ENCODE data around the gene MAP4K3.

The MAP4K3 gene

GRCh38 chr2:39475006-39475405 is 37.9 kb upstream of the MAP4K3 start:
- H3K9me3 ChIP-seq (ENCODE audit: control insufficient read depth, low read length) = no peaks in the 10 kb centered on the region
- H3K36me3 ChIP-seq (ENCODE audit: control insufficient read depth, insufficient read depth, low read length) = no peaks in the 10 kb centered on the region
- no peak for DNase-seq

DNA sequence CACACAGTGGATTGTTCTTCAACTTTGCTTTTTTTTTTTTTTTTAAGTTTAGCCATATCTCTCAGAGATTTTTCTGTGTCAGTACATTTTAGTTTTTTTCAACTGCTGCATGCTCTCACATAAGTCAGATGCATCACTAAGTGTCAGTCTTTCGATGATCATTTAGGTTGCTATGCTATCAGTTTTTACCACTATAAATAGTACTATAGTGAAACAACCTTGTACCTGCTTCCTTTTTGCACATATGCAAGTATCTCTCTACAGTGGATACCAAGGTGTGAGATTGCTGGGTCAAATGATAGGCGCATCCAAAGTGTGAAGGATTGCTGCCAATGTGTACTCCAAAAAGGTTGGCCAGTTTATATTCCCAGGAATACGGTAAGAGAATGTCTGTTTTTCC is 33.5 kb upstream of the MAP4K3 start:
- Histone ChIP-seq H3K36me3 (ENCODE audit: control insufficient read depth, insufficient read depth, low read length) (no peaks in the 10 kb centered on the region), H3K4me1 (ENCODE audit: control insufficient read depth, insufficient read depth, low read length, poor library complexity, severe bottlenecking) (no peaks in the 10 kb centered on the region), H3K4me3 (ENCODE audit: insufficient read depth, low read depth, low read length, poor library complexity, severe bottlenecking) (no peak overlapping the region), H3K9me3 (ENCODE audit: control insufficient read depth, low read length) (no peaks in the 10 kb centered on the region), H3K27ac (ENCODE audit: insufficient read depth, low read length, poor library complexity, severe bottlenecking) (no peak overlapping the region), H3K27me3 (replicated peaks; ENCODE audit: control insufficient read depth, insufficient read depth, low read length, poor library complexity, severe bottlenecking) (no peaks in the 10 kb centered on the region)
- no peak for DNase-seq

More at GRCh38 chr2:39475006-39475405, 37.9 kb upstream of the MAP4K3 start:
- H3K27ac ChIP-seq (ENCODE audit: insufficient read depth, low read length, poor library complexity, severe bottlenecking) = no peak overlapping the region
- no peaks in the 10 kb centered on the region for H3K4me1 ChIP-seq (ENCODE audit: control insufficient read depth, insufficient read depth, low read length, poor library complexity, severe bottlenecking)
- H3K4me3 ChIP-seq (ENCODE audit: insufficient read depth, low read depth, low read length, poor library complexity, severe bottlenecking) = no peak overlapping the region
- no peaks in the 10 kb centered on the region for H3K27me3 ChIP-seq (replicated peaks; ENCODE audit: control insufficient read depth, insufficient read depth, low read length, poor library complexity, severe bottlenecking)

DNA sequence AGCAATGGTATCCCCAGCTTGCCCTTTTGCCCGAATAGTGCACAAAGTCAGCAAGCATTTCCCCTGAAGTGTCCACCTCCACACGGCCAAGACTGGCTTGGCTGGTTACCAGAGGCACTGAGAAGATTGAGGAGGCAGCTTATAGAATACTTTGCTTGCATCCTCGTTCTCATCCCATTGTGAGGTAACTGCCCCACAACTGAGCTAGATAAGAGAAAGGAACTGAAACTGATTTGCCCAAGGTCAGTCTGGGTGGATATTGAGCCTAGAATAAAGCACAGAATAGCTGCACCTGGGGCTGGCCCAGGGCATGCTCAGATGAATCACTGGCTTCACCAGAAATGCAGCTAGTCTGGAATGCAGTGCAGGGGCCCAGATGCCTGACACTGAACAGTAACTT is 32.7 kb upstream of the MAP4K3 start:
- Histone ChIP-seq H3K27ac (ENCODE audit: insufficient read depth, low read length, poor library complexity, severe bottlenecking) (no peak overlapping the region), H3K4me3 (ENCODE audit: insufficient read depth, low read depth, low read length, poor library complexity, severe bottlenecking) (no peak overlapping the region), H3K27me3 (replicated peaks; ENCODE audit: control insufficient read depth, insufficient read depth, low read length, poor library complexity, severe bottlenecking) (no peaks in the 10 kb centered on the region), H3K9me3 (ENCODE audit: control insufficient read depth, low read length) (no peaks in the 10 kb centered on the region), H3K36me3 (ENCODE audit: control insufficient read depth, insufficient read depth, low read length) (no peaks in the 10 kb centered on the region), H3K4me1 (ENCODE audit: control insufficient read depth, insufficient read depth, low read length, poor library complexity, severe bottlenecking) (no peaks in the 10 kb centered on the region)
- DNase-seq = no peak

DNA sequence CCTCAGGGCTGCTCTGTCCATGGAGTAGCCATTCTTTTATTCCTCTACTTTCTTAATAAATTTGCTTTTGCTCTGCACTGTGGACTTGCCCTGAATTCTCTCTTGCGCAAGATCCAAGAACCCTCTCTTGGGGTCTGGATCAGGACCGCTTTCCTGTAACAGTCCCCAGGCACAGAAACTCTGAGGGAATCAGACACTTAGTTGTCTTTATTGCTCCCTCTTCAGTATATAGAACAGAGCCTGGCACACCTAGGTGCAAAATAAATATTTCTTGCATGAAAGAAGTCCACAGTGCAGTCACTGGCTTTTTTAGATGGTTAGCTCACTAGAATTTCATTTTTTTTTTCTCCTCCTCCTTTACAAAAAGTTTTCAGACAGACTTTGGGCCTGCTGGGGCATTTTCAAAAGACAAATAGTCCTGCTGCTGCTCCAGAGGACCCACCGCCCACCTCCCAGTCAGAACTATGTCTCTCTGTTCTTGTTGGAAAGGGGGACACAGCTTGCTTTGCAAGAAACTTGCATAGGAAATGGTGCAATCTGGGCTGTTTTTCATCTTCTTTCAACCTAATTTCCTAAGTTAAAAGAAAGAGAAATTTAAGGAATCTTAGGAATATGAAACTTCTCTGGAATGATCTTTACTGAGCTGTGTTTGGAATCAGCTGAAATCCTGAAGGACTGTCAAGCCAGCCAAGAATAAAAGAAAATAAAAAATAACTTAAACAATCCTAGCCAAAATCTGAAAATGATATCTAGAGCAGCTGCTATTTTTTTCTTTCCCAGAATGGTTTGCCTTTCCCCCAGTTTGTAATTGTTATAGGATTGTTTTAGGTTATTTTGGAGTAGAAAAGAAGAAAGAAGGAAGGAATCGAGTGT is 31.7 kb upstream of the MAP4K3 start:
- Histone ChIP-seq H3K4me3 (ENCODE audit: insufficient read depth, low read depth, low read length, poor library complexity, severe bottlenecking) (no peak overlapping the region), H3K27ac (ENCODE audit: insufficient read depth, low read length, poor library complexity, severe bottlenecking) (no peak overlapping the region), H3K36me3 (ENCODE audit: control insufficient read depth, insufficient read depth, low read length) (no peaks in the 10 kb centered on the region), H3K9me3 (ENCODE audit: control insufficient read depth, low read length) (no peaks in the 10 kb centered on the region), H3K27me3 (replicated peaks; ENCODE audit: control insufficient read depth, insufficient read depth, low read length, poor library complexity, severe bottlenecking) (no peaks in the 10 kb centered on the region), H3K4me1 (ENCODE audit: control insufficient read depth, insufficient read depth, low read length, poor library complexity, severe bottlenecking) (no peaks in the 10 kb centered on the region)
- DNase-seq = no peak

DNA sequence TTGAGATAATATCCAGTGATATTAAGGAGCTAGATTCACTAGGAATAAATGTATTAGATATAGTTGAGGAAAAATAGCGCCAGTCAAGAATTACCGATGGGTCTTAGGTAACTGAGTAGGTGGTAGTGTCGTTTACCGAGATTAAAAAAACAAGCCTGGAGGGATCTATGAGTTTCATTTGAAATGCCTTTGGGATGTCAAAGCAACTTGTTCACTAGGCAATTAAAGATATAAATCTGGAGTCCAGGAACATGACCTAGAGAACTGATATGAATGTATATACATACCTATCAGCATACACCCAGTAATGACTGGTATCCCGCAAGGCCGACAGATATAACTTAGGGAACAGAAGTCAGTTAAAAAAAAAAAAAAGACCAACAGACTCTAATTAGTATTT is 29.2 kb upstream of the MAP4K3 start:
- DNase-seq = no peak
- H3K4me1 ChIP-seq (ENCODE audit: control insufficient read depth, insufficient read depth, low read length, poor library complexity, severe bottlenecking) = no peaks in the 10 kb centered on the region
- H3K36me3 ChIP-seq (ENCODE audit: control insufficient read depth, insufficient read depth, low read length) = no peaks in the 10 kb centered on the region
- no peak overlapping the region for H3K4me3 ChIP-seq (ENCODE audit: insufficient read depth, low read depth, low read length, poor library complexity, severe bottlenecking)
- no peaks in the 10 kb centered on the region for H3K9me3 ChIP-seq (ENCODE audit: control insufficient read depth, low read length)
- no peaks in the 10 kb centered on the region for H3K27me3 ChIP-seq (replicated peaks; ENCODE audit: control insufficient read depth, insufficient read depth, low read length, poor library complexity, severe bottlenecking)
- no peak overlapping the region for H3K27ac ChIP-seq (ENCODE audit: insufficient read depth, low read length, poor library complexity, severe bottlenecking)

- Histone ChIP-seq H3K9me3 (ENCODE audit: control insufficient read depth, low read length) (no peaks in the 10 kb centered on the region), H3K4me1 (ENCODE audit: control insufficient read depth, insufficient read depth, low read length, poor library complexity, severe bottlenecking) (no peaks in the 10 kb centered on the region)
These were observed 27.8 kb upstream of the MAP4K3 start for GRCh38 chr2:39464864-39465263.

GRCh38 chr2:39455826-39456225 is 18.7 kb upstream of the MAP4K3 start:
- Histone ChIP-seq H3K9me3 (ENCODE audit: control insufficient read depth, low read length) (no peaks in the 10 kb centered on the region), H3K36me3 (ENCODE audit: control insufficient read depth, insufficient read depth, low read length) (peaks cover 4% of the 10 kb centered on the region), H3K27me3 (replicated peaks; ENCODE audit: control insufficient read depth, insufficient read depth, low read length, poor library complexity, severe bottlenecking) (no peaks in the 10 kb centered on the region), H3K4me1 (ENCODE audit: control insufficient read depth, insufficient read depth, low read length, poor library complexity, severe bottlenecking) (no peaks in the 10 kb centered on the region), H3K4me3 (ENCODE audit: insufficient read depth, low read depth, low read length, poor library complexity, severe bottlenecking) (no peak overlapping the region), H3K27ac (ENCODE audit: insufficient read depth, low read length, poor library complexity, severe bottlenecking) (no peak overlapping the region)
- no peak for DNase-seq

More at GRCh38 chr2:39464864-39465263, 27.8 kb upstream of the MAP4K3 start:
- DNase-seq = no peak
- Histone ChIP-seq H3K27ac (ENCODE audit: insufficient read depth, low read length, poor library complexity, severe bottlenecking) (no peak overlapping the region), H3K4me3 (ENCODE audit: insufficient read depth, low read depth, low read length, poor library complexity, severe bottlenecking) (no peak overlapping the region), H3K36me3 (ENCODE audit: control insufficient read depth, insufficient read depth, low read length) (no peaks in the 10 kb centered on the region), H3K27me3 (replicated peaks; ENCODE audit: control insufficient read depth, insufficient read depth, low read length, poor library complexity, severe bottlenecking) (no peaks in the 10 kb centered on the region)

GRCh38 chr2:39452396-39452795 is 15.3 kb upstream of the MAP4K3 start:
- peaks cover 4% of the 10 kb centered on the region for H3K36me3 ChIP-seq (ENCODE audit: control insufficient read depth, insufficient read depth, low read length)
- no peaks in the 10 kb centered on the region for H3K4me1 ChIP-seq (ENCODE audit: control insufficient read depth, insufficient read depth, low read length, poor library complexity, severe bottlenecking)
- H3K4me3 ChIP-seq (ENCODE audit: insufficient read depth, low read depth, low read length, poor library complexity, severe bottlenecking) = no peak overlapping the region
- no peak for DNase-seq
- H3K27me3 ChIP-seq (replicated peaks; ENCODE audit: control insufficient read depth, insufficient read depth, low read length, poor library complexity, severe bottlenecking) = no peaks in the 10 kb centered on the region
- H3K9me3 ChIP-seq (ENCODE audit: control insufficient read depth, low read length) = no peaks in the 10 kb centered on the region
- H3K27ac ChIP-seq (ENCODE audit: insufficient read depth, low read length, poor library complexity, severe bottlenecking) = no peak overlapping the region

DNA sequence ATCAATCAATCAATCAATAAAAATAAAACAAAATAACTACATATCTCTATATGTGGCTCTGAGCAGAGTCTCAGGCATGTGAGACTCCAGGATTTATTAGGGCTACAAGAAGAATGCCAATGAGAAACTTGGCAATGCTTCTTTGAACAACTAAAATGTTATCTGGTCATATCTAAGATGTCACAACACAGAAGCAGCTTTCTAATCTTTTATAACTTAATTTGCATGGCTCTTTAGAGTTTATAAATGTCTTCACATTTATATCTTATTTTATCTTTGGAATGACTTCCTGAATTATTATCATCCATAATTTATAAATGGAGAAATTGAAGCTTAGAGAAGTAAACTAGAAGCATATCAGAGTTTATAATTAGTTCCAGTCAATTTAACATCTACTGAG is 14.9 kb upstream of the MAP4K3 start:
- DNase-seq = no peak
- Histone ChIP-seq H3K4me1 (ENCODE audit: control insufficient read depth, insufficient read depth, low read length, poor library complexity, severe bottlenecking) (no peaks in the 10 kb centered on the region), H3K4me3 (ENCODE audit: insufficient read depth, low read depth, low read length, poor library complexity, severe bottlenecking) (no peak overlapping the region), H3K27ac (ENCODE audit: insufficient read depth, low read length, poor library complexity, severe bottlenecking) (no peak overlapping the region), H3K36me3 (ENCODE audit: control insufficient read depth, insufficient read depth, low read length) (peaks cover 4% of the 10 kb centered on the region), H3K9me3 (ENCODE audit: control insufficient read depth, low read length) (no peaks in the 10 kb centered on the region), H3K27me3 (replicated peaks; ENCODE audit: control insufficient read depth, insufficient read depth, low read length, poor library complexity, severe bottlenecking) (no peaks in the 10 kb centered on the region)

- H3K4me3 ChIP-seq (ENCODE audit: insufficient read depth, low read depth, low read length, poor library complexity, severe bottlenecking) = no peak overlapping the region
- no peaks in the 10 kb centered on the region for H3K9me3 ChIP-seq (ENCODE audit: control insufficient read depth, low read length)
- no peaks in the 10 kb centered on the region for H3K36me3 ChIP-seq (ENCODE audit: control insufficient read depth, insufficient read depth, low read length)
- no peaks in the 10 kb centered on the region for H3K27me3 ChIP-seq (replicated peaks; ENCODE audit: control insufficient read depth, insufficient read depth, low read length, poor library complexity, severe bottlenecking)
- no peak for DNase-seq
- H3K4me1 ChIP-seq (ENCODE audit: control insufficient read depth, insufficient read depth, low read length, poor library complexity, severe bottlenecking) = no peaks in the 10 kb centered on the region
- H3K27ac ChIP-seq (ENCODE audit: insufficient read depth, low read length, poor library complexity, severe bottlenecking) = no peak overlapping the region
These were observed 11.1 kb upstream of the MAP4K3 start for GRCh38 chr2:39448169-39448502.

Measured in effector memory CD4-positive, alpha-beta T cell (primary cell).